Measurements from ENCODE around the gene SETMAR.
"Not testable (repeated sequence)": the region's sequence is repeated elsewhere in the genome, so short reads cannot be mapped to it uniquely, and the experiment has no call there.

The SETMAR gene

GRCh38 chr3:4302747-4303146 lies 422 bp upstream of the SETMAR start:
- Mint-ChIP-seq H3K27ac (peak overlapping the region; percentile 99), H3K4me3 (peak overlapping the region; percentile 96), H3K9me3 (no peaks in the 10 kb centered on the region), H3K27me3 (ENCODE audit: low read depth) (peaks cover 5% of the 10 kb centered on the region), H3K36me3 (ENCODE audit: low read depth) (peaks cover 3% of the 10 kb centered on the region), H3K4me1 (ENCODE audit: low read depth) (peaks cover 15% of the 10 kb centered on the region)

DNA sequence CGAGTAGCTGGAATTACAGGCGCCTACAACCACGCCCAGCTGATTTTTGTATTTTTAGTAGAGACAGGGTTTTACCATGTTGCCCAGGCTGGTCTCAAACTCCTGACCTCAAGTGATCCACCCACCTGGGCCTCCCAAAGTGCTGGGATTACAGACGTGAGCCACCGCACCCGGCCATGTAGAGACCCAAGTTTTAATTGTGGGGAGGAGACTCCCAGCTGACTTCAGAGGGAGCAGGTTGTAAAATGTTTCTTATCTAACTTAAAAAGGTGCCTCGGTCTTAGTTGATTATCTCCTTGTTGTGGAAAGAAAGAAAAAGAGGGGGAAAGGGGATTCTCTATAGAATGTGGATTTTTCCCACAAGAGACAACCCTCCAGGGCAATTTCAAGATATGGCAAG lies 2.0 kb downstream of the SETMAR start:
- H3K36me3 Mint-ChIP-seq (ENCODE audit: low read depth); H3K27ac Mint-ChIP-seq; H3K27me3 Mint-ChIP-seq (ENCODE audit: low read depth); H3K4me3 Mint-ChIP-seq; H3K9me3 Mint-ChIP-seq: not testable (repeated sequence)
- peaks cover 15% of the 10 kb centered on the region for H3K4me1 Mint-ChIP-seq (ENCODE audit: low read depth)

DNA sequence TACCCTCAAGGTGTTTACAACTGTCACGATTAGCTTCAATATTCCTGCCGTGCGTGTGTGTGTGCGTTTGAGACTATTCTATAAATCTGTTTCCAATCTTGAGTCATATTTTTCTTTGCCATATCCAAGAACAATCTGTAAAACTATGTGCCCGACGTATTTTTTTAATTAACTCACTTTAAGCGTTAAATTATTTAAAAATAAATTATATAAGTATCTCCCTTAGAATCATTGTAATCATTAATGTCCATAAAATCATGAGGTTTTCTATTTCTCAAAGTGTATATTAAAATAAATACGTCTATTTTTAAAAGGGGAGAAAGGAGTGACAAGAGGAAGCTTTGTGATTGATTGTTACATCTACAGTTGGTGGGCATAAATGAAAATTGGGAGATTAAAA lies 2.9 kb downstream of the SETMAR start:
- Mint-ChIP-seq H3K36me3 (ENCODE audit: low read depth) (peaks cover 3% of the 10 kb centered on the region), H3K4me3 (no peak overlapping the region), H3K9me3 (no peaks in the 10 kb centered on the region), H3K27ac (no peak overlapping the region), H3K4me1 (ENCODE audit: low read depth) (peaks cover 15% of the 10 kb centered on the region), H3K27me3 (ENCODE audit: low read depth) (no peaks in the 10 kb centered on the region)

GRCh38 chr3:4306860-4307259 lies 3.7 kb downstream of the SETMAR start:
- H3K36me3 Mint-ChIP-seq (ENCODE audit: low read depth): peaks cover 3% of the 10 kb centered on the region
- H3K27me3 Mint-ChIP-seq (ENCODE audit: low read depth): no peaks in the 10 kb centered on the region
- H3K4me1 Mint-ChIP-seq (ENCODE audit: low read depth): peaks cover 15% of the 10 kb centered on the region
- no peaks in the 10 kb centered on the region for H3K9me3 Mint-ChIP-seq
- H3K27ac Mint-ChIP-seq: no peak overlapping the region
- no peak overlapping the region for H3K4me3 Mint-ChIP-seq

DNA sequence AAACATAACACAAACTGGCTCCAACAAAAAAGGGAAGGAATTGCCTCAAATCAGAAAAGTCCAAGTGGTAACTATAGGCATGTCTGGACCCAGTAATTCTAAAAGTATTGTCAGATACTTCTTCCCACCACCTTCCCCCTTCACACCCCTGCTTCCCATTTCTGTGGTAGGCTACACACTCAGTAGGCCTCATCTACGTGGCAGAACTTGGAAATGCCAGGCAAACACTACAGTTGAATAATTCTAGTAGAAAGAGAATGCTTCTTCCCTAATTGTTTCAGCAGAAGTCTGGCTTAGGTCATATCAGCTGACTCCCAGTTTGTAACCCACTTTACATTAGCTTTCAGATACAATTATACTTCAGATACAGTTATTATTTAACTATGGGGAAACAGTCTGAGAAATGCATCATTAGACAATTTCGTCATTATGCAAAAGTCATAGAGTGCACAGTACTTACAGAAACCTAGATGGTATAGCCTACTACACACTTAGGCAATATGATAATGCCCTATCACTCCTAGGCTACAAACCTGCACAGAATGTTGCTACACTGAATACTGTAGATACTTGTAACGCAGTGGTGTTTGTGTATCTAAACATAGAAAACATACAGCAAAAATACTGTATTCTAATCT lies 6.4 kb downstream of the SETMAR start:
- Mint-ChIP-seq H3K4me3 (no peak overlapping the region), H3K9me3 (no peaks in the 10 kb centered on the region), H3K27ac (no peak overlapping the region), H3K4me1 (ENCODE audit: low read depth) (peaks cover 8% of the 10 kb centered on the region), H3K27me3 (ENCODE audit: low read depth) (no peaks in the 10 kb centered on the region), H3K36me3 (ENCODE audit: low read depth) (peaks cover 4% of the 10 kb centered on the region)

DNA sequence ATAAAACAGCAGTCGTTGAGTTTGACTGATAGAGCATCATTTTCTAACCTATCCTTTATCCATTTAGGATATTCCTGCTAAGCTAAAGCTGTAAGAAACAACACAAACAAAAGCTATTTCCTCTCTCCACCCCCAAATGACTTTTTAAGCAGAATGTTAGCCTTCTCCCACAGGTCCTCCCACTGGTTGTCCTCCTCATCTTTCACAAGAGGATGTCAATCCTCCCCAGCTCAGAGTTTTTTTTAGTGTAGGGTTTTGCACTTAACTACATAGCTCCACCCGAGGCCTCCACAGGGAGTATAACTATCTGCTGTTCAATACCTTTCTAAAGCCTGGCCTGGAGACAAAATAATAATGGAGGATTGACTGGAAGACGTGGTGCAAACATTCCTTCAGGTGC lies 7.8 kb downstream of the SETMAR start:
- H3K27me3 Mint-ChIP-seq (ENCODE audit: low read depth): no peaks in the 10 kb centered on the region
- no peak overlapping the region for H3K4me3 Mint-ChIP-seq
- no peak overlapping the region for H3K27ac Mint-ChIP-seq
- H3K4me1 Mint-ChIP-seq (ENCODE audit: low read depth): no peaks in the 10 kb centered on the region
- H3K9me3 Mint-ChIP-seq: no peaks in the 10 kb centered on the region
- peaks cover 2% of the 10 kb centered on the region for H3K36me3 Mint-ChIP-seq (ENCODE audit: low read depth)

DNA sequence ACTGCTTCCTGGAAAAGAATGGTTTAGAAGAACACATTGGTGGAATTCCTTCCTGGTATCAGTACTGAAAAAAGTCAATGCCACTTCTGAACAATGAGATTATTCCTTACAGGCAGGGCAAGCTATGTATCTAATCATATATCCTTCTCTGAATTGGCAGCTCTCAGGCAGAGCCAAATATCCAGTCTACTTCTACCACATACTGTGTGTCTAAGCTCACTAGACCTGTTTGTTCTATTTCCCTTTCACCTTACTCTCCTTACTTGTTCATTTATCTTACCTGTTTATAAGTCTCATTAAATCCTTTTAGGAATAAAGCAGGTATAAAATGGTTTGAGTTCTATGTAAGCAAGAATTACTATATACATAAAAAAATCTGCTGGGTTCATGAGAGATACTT lies 8.3 kb downstream of the SETMAR start:
- Mint-ChIP-seq H3K9me3 (no peaks in the 10 kb centered on the region), H3K27ac (no peak overlapping the region), H3K27me3 (ENCODE audit: low read depth) (no peaks in the 10 kb centered on the region), H3K4me1 (ENCODE audit: low read depth) (no peaks in the 10 kb centered on the region), H3K36me3 (ENCODE audit: low read depth) (peaks cover 6% of the 10 kb centered on the region), H3K4me3 (no peak overlapping the region)

GRCh38 chr3:4313606-4314293 lies 10.6 kb downstream of the SETMAR start:
- no peaks in the 10 kb centered on the region for H3K27me3 Mint-ChIP-seq (ENCODE audit: low read depth)
- H3K27ac Mint-ChIP-seq: no peak overlapping the region
- no peaks in the 10 kb centered on the region for H3K4me1 Mint-ChIP-seq (ENCODE audit: low read depth)
- H3K36me3 Mint-ChIP-seq (ENCODE audit: low read depth): peaks cover 6% of the 10 kb centered on the region
- no peak overlapping the region for H3K4me3 Mint-ChIP-seq
- no peaks in the 10 kb centered on the region for H3K9me3 Mint-ChIP-seq

DNA sequence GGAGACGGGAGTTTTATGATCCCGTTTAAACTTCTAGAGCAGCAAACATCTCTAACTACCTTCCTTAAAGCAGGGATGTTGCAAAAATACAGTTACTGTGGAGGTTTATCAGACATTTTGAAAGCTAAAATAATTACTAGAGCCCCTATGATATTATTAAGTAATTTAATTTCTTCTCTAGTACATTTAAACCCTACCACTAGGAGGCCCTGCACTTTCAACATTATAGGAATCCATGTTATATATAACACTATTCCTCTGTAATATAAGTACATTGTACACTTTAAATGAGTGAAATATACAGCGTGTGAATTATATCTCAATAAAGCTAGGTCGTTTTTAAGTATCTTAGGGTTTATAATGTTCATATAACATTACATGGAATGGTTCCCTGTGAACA lies 11.5 kb downstream of the SETMAR start:
- Mint-ChIP-seq H3K27ac (no peak overlapping the region), H3K36me3 (ENCODE audit: low read depth) (peaks cover 6% of the 10 kb centered on the region)

GRCh38 chr3:4320096-4320911 lies 17.1 kb downstream of the SETMAR start:
- H3K9me3 Mint-ChIP-seq: no peaks in the 10 kb centered on the region
- H3K4me3 Mint-ChIP-seq: no peak overlapping the region
- H3K27ac Mint-ChIP-seq: no peak overlapping the region
- H3K27me3 Mint-ChIP-seq (ENCODE audit: low read depth): peaks cover 3% of the 10 kb centered on the region
- H3K4me1 Mint-ChIP-seq (ENCODE audit: low read depth): no peaks in the 10 kb centered on the region
- H3K36me3 Mint-ChIP-seq (ENCODE audit: low read depth): peaks cover 3% of the 10 kb centered on the region

More for the DNA sequence above, 11.5 kb downstream of the SETMAR start:
- Mint-ChIP-seq H3K4me3 (no peak overlapping the region), H3K4me1 (ENCODE audit: low read depth) (no peaks in the 10 kb centered on the region), H3K9me3 (no peaks in the 10 kb centered on the region), H3K27me3 (ENCODE audit: low read depth) (no peaks in the 10 kb centered on the region)

GRCh38 chr3:4321732-4322131 lies 18.6 kb downstream of the SETMAR start:
- Mint-ChIP-seq H3K4me1 (ENCODE audit: low read depth) (no peaks in the 10 kb centered on the region), H3K36me3 (ENCODE audit: low read depth) (no peaks in the 10 kb centered on the region), H3K4me3 (no peak overlapping the region), H3K27me3 (ENCODE audit: low read depth) (peaks cover 3% of the 10 kb centered on the region), H3K27ac (no peak overlapping the region), H3K9me3 (no peaks in the 10 kb centered on the region)

DNA sequence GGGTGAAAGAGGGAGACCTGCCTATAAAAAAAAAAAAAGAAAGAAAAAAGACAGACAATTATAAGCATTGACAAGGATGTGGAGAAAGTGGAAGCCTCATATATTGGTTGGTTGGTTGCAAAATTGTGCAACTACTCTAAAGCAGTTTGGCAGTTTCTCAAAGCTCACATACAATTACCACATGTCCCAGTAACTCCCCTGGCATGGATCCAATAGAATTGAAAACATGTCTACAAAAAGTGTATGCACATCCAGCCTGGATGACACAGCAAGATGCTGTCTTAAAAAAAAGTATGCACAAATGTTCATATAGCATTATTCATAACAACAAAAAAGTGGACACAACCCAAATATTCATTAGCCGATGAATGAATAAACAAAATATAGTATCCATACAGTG lies 19.5 kb downstream of the SETMAR start:
- Mint-ChIP-seq H3K4me3 (no peak overlapping the region), H3K27me3 (ENCODE audit: low read depth) (peaks cover 3% of the 10 kb centered on the region), H3K36me3 (ENCODE audit: low read depth) (no peaks in the 10 kb centered on the region), H3K9me3 (no peaks in the 10 kb centered on the region), H3K27ac (no peak overlapping the region), H3K4me1 (ENCODE audit: low read depth) (no peaks in the 10 kb centered on the region)

- H3K4me1 Mint-ChIP-seq (ENCODE audit: low read depth): no peaks in the 10 kb centered on the region
- H3K36me3 Mint-ChIP-seq (ENCODE audit: low read depth): peaks cover 1% of the 10 kb centered on the region
- peaks cover 1% of the 10 kb centered on the region for H3K9me3 Mint-ChIP-seq
- no peak overlapping the region for H3K4me3 Mint-ChIP-seq
- no peak overlapping the region for H3K27ac Mint-ChIP-seq
- peaks cover 3% of the 10 kb centered on the region for H3K27me3 Mint-ChIP-seq (ENCODE audit: low read depth)
Measured at GRCh38 chr3:4323246-4324027, 20.3 kb downstream of the SETMAR start.

GRCh38 chr3:4326868-4327267 lies 23.7 kb downstream of the SETMAR start:
- H3K36me3 Mint-ChIP-seq (ENCODE audit: low read depth): peaks cover 7% of the 10 kb centered on the region

More at GRCh38 chr3:4326868-4327267, 23.7 kb downstream of the SETMAR start:
- Mint-ChIP-seq H3K4me1 (ENCODE audit: low read depth) (no peaks in the 10 kb centered on the region), H3K27me3 (ENCODE audit: low read depth) (peaks cover 9% of the 10 kb centered on the region), H3K27ac (no peak overlapping the region), H3K9me3 (peaks cover 16% of the 10 kb centered on the region), H3K4me3 (no peak overlapping the region)

Measured in T-helper 1 cell treated with Interleukin-12 subunit alpha and Interleukin-12 subunit beta and Interleukin-4 antibody, amounts not matched to agents 30 μg/mL and 1 μg/mL, for 36 hours (primary cell).